ENCODE results near the gene CCDC201.
"Not testable (repeated sequence)": the region's sequence is repeated elsewhere in the genome, so short reads cannot be mapped to it uniquely, and the experiment has no call there.

- not testable (repeated sequence) for TF ChIP-seq POLR2A, CTCF (IDR thresholded peaks at IDR 0.05)
These were observed 24.1 kb downstream of the CCDC201 start for GRCh38 chr7:45848734-45849133.
